ENCODE results near the gene CTNNBL1.
A peak's percentile ranks its signal among the peaks of the same experiment; 100 is the strongest.

Gene CTNNBL1

GRCh38 chr20:37901654-37902503 is 208.0 kb downstream of the CTNNBL1 start:
- DNase-seq (ENCODE audit: low spot score), result peak; percentile 50

- DNase-seq (ENCODE audit: low spot score), result peak; percentile 57
Observed at GRCh38 chr20:37902504-37903313, 208.9 kb downstream of the CTNNBL1 start, which contains the start of gene VSTM2L. Gene VSTM2L (plus strand): TSS chr20:37903127. CDS start chr20:37903351, 224 bp downstream.

- DNase-seq (ENCODE audit: low spot score), result no peak
Observed at GRCh38 chr20:37903317-37904007, 209.6 kb downstream of the CTNNBL1 start.

- DNase-seq (ENCODE audit: low spot score), result no peak
Observed at GRCh38 chr20:37904008-37904642, 210.3 kb downstream of the CTNNBL1 start.

- no peak for DNase-seq (ENCODE audit: low spot score)
Observed at GRCh38 chr20:37904845-37905373, 211.1 kb downstream of the CTNNBL1 start.

GRCh38 chr20:37905671-37906613 is 212.1 kb downstream of the CTNNBL1 start:
- no peak for DNase-seq (ENCODE audit: low spot score)

GRCh38 chr20:37907330-37907676 is 213.5 kb downstream of the CTNNBL1 start:
- no peak for DNase-seq (ENCODE audit: low spot score)

- peak; percentile 86 for DNase-seq (ENCODE audit: low spot score)
Observed at GRCh38 chr20:37907677-37908401, 214.0 kb downstream of the CTNNBL1 start.

- DNase-seq (ENCODE audit: low spot score), result no peak
Observed at GRCh38 chr20:37911261-37911660, 217.4 kb downstream of the CTNNBL1 start.

GRCh38 chr20:37911838-37912281 is 218.0 kb downstream of the CTNNBL1 start:
- peak; percentile 39 for DNase-seq (ENCODE audit: low spot score)

GRCh38 chr20:37912874-37913273 is 219.0 kb downstream of the CTNNBL1 start:
- DNase-seq (ENCODE audit: low spot score), result no peak

- no peak for DNase-seq (ENCODE audit: low spot score)
Observed at GRCh38 chr20:37913567-37914366, 219.9 kb downstream of the CTNNBL1 start.

- no peak for DNase-seq (ENCODE audit: low spot score)
Observed at GRCh38 chr20:37914367-37914671, 220.5 kb downstream of the CTNNBL1 start.

- no peak for DNase-seq (ENCODE audit: low spot score)
Observed at GRCh38 chr20:37914672-37915433, 221.0 kb downstream of the CTNNBL1 start.

GRCh38 chr20:37915434-37915787 is 221.6 kb downstream of the CTNNBL1 start:
- no peak for DNase-seq (ENCODE audit: low spot score)

GRCh38 chr20:37915800-37916570 is 222.2 kb downstream of the CTNNBL1 start:
- DNase-seq (ENCODE audit: low spot score), result no peak

GRCh38 chr20:37917461-37917860 is 223.6 kb downstream of the CTNNBL1 start:
- DNase-seq (ENCODE audit: low spot score), result no peak

- DNase-seq (ENCODE audit: low spot score), result no peak
Observed at GRCh38 chr20:37918035-37918434, 224.2 kb downstream of the CTNNBL1 start.

All from AG08395 (cell line).